ENCODE measurements around the gene CUL9.

DNA sequence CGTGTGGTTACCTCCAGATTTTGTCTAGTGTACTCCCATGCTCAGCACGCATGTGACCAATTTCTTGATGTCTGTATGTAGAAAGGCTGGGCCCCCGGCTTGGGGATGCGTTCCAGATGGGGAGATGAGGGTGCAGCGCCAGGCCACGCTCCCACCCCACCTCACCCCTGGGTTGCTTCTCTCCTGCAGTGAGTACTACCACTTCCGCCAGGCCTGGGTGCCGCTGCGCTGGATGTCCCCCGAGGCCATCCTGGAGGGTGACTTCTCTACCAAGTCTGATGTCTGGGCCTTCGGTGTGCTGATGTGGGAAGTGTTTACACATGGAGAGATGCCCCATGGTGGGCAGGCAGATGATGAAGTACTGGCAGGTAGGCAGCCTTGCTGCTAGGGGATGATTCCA is 22.4 kb upstream of the CUL9 start:
- TF ChIP-seq, protein P1, sequence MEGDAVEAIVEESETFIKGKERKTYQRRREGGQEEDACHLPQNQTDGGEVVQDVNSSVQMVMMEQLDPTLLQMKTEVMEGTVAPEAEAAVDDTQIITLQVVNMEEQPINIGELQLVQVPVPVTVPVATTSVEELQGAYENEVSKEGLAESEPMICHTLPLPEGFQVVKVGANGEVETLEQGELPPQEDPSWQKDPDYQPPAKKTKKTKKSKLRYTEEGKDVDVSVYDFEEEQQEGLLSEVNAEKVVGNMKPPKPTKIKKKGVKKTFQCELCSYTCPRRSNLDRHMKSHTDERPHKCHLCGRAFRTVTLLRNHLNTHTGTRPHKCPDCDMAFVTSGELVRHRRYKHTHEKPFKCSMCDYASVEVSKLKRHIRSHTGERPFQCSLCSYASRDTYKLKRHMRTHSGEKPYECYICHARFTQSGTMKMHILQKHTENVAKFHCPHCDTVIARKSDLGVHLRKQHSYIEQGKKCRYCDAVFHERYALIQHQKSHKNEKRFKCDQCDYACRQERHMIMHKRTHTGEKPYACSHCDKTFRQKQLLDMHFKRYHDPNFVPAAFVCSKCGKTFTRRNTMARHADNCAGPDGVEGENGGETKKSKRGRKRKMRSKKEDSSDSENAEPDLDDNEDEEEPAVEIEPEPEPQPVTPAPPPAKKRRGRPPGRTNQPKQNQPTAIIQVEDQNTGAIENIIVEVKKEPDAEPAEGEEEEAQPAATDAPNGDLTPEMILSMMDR (IDR thresholded peaks at IDR 0.05): no peak
- TF ChIP-seq POLR2AphosphoS5 (IDR thresholded peaks at IDR 0.05): no peak

Data from prostate gland (tissue), 2 donors.